PC-3 (cell line): ENCODE measurements around the gene DMBX1. TPM values are rescaled to one million over a fixed set of nuclear protein-coding genes. Genes with fewer than 3 reads are reported as not detected.

ENCODE experiments used
- ATAC-seq: fragments of 200-7000 bp; cut with Tn5 transposase; 2 replicates; pipeline ENCODE4 v1.9.1; 2020; ENCODE audit warnings: mild to moderate bottlenecking, moderate library complexity
- BruUV-seq: library from RNA; stranded (reverse); fragments of 400-500 nt; replicated peaks from 2 replicates; lab custom pipeline; 2021; lab: Mats Ljungman, UMichigan
- CTCF ChIA-PET: fragments of 300-600 bp; sonication (Branson Sonifier 250); formaldehyde crosslinking; loops from one replicate; lab custom pipeline; 2022; ENCODE audit warnings: antibody characterized with exemption; lab: Charles Lee
- POLR2A ChIA-PET: fragments of 300-600 bp; sonication (Branson Sonifier 250); formaldehyde crosslinking; loops from one replicate; lab custom pipeline; 2022; ENCODE audit warnings: antibody characterized with exemption; ENCODE audit not compliant: unreplicated experiment; lab: Charles Lee
- DNase-seq: peaks from one replicate; pipeline ENCODE4 v3.0.0-alpha.2; 2015
- H2AFZ ChIP-seq: fragments of 300-600 bp; sonication (generic); 2 replicates; pipeline ENCODE4 v1.6.0; 2016; ENCODE audit warnings: antibody characterized with exemption, low read length
- H3F3A ChIP-seq: fragments of 300-600 bp; sonication (generic); one replicate; pipeline ENCODE4 v1.6.0; 2017; ENCODE audit warnings: antibody characterized with exemption, low read length, control low read depth, mild to moderate bottlenecking; ENCODE audit not compliant: unreplicated experiment
- H3K27ac ChIP-seq: fragments of 300-600 bp; sonication (generic); 2 replicates; pipeline ENCODE4 v1.5.1; 2016; ENCODE audit warnings: mild to moderate bottlenecking, low read length
- H3K27me3 ChIP-seq: fragments of 300-600 bp; sonication (generic); 2 replicates; pipeline ENCODE4 v1.6.1; 2016; ENCODE audit warnings: low read length, mixed read lengths
- H3K36me3 ChIP-seq: fragments of 300-600 bp; sonication (generic); 2 replicates; pipeline ENCODE4 v1.6.1; 2016; ENCODE audit warnings: low read depth, mixed run types, low read length, mixed read lengths
- H3K4me1 ChIP-seq: fragments of 300-600 bp; sonication (generic); 2 replicates; pipeline ENCODE4 v1.5.1; 2016; ENCODE audit warnings: low read length; ENCODE audit not compliant: insufficient read depth
- H3K4me2 ChIP-seq: fragments of 300-600 bp; sonication (generic); 2 replicates; pipeline ENCODE4 v1.6.0; 2016; ENCODE audit warnings: low read length
- H3K4me3 ChIP-seq: fragments of 300-600 bp; sonication (generic); 2 replicates; pipeline ENCODE4 v1.5.1; 2016; ENCODE audit warnings: mild to moderate bottlenecking, low read length, mixed read lengths
- H3K79me2 ChIP-seq: fragments of 300-600 bp; sonication (generic); 2 replicates; pipeline ENCODE4 v1.6.1; 2017; ENCODE audit warnings: low read length, mixed read lengths
- H3K9ac ChIP-seq: fragments of 300-600 bp; sonication (generic); 2 replicates; pipeline ENCODE4 v1.6.0; 2016; ENCODE audit warnings: mild to moderate bottlenecking, low read length
- H3K9me2 ChIP-seq: fragments of 300-600 bp; sonication (generic); replicated peaks from 2 replicates; pipeline ENCODE4 v1.6.1; 2016; ENCODE audit warnings: mixed run types, low read length, mixed read lengths
- H3K9me3 ChIP-seq: fragments of 300-600 bp; sonication (generic); 2 replicates; pipeline ENCODE4 v1.6.1; 2016; ENCODE audit warnings: low read length, mixed read lengths
- H4K20me1 ChIP-seq: fragments of 300-600 bp; sonication (generic); 2 replicates; pipeline ENCODE4 v1.6.1; 2016; ENCODE audit warnings: low read length, mixed read lengths
- EZH2 ChIP-seq: fragments of 300-600 bp; sonication (generic); IDR thresholded peaks from one replicate; pipeline ENCODE4 v1.6.1; 2017; ENCODE audit warnings: antibody characterized with exemption, mild to moderate bottlenecking, low read length; ENCODE audit not compliant: unreplicated experiment
- EZH2phosphoT487 ChIP-seq: fragments of 300-600 bp; sonication (generic); IDR thresholded peaks from 2 replicates; pipeline ENCODE4 v1.6.1; 2018; ENCODE audit warnings: mild to moderate bottlenecking, antibody characterized with exemption, low read length, borderline replicate concordance
- intact Hi-C: fragments of 100-400 bp; cut with micrococcal nuclease; formaldehyde crosslinking; loops from 2 replicates; pipeline ENCODE4 v1.9.0; 2023
- total RNA-seq: library from RNA; depleted of rRNA; stranded (reverse); fragments of >200 nt; gene quantifications from 2 replicates; pipeline ENCODE4 v1.2.3, GENCODE V29; 2014
- TF ChIP-seq, protein P1 (sequence below): fragments of 300-600 bp; sonication (generic); conservative IDR thresholded peaks from 2 replicates; pipeline ENCODE4 v1.5.1; 2017; ENCODE audit warnings: antibody characterized with exemption, low read depth, mild to moderate bottlenecking, low read length

DMBX1 gene
- total RNA-seq, 1 experiment from 2014 or later, result 2.4 TPM

DNA sequence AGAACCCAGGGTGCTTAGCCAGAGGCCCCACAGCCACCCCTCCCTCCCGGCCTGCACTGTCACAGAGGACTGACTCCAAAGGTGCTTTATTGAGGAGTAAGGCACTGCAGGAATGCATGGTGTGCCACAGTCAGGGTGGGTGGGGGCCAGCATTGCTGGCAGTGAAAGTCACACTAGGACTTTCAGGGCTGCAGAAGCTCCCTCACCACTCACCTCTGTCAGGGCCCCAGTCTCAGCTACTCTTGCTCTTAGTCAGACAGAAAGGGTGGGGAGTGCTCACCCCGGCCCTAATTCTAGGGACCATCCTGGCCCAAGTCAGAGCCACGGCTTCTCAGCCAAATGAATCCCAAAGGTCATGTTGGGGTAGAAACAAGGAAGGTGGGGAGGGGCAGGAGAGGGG lies 42.5 kb downstream of the DMBX1 start:
- no peaks in the 10 kb centered on the region for H3K36me3 ChIP-seq
- H3K27me3 ChIP-seq, result no peaks in the 10 kb centered on the region

DNA sequence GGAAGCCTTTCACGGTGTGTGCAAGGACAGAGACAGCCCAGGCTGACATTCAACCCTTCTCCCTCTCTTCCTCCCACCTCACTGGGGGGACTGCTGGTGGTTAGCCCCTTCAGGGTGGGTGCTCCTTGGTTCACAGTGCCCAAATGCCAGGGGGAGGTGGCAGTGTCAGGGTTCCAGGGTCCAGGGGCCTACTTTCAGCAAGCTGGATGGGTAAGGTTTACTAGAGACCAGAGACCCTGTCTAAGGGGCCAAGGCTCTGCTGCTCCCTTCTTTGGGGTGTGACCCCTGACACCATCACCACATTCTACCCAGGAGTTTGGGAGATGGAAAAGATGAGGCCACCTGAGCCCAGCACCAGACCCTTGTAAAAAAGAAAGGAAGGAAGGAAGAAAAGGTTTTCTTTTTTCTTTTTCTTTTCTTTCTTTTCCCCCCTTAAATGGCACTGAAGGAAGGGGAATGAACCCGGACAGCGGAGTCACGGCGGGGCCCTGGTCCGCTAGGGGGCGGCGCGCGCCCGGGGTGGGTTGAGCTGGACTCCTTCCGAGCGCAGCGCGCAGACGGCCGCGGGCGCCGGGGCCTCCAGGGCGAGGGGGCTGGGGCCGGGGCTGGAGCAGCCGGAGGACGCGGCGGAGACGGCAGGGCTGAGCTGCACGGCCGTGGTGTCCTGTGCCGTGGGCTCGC lies 43.0 kb downstream of the DMBX1 start:
- Histone ChIP-seq H3K9me2 (no peaks in the 10 kb centered on the region), H3K4me3 (peak overlapping the region; percentile 49; the same call in 1 of the 2 replicates), H3K9ac (no peak overlapping the region), H2AFZ (no peak overlapping the region), H3K9me3 (no peaks in the 10 kb centered on the region), H3K79me2 (no peaks in the 10 kb centered on the region), H3K4me2 (peak overlapping the region; percentile 76), H3K27me3 (no peaks in the 10 kb centered on the region), H3K4me1 (peaks cover 11% of the 10 kb centered on the region; the same call in 1 of the 2 replicates), H3F3A (no peaks in the 10 kb centered on the region), H3K27ac (no peak overlapping the region), H3K36me3 (no peaks in the 10 kb centered on the region), H4K20me1 (no peaks in the 10 kb centered on the region)
- ATAC-seq (peak; percentile 50), DNase-seq (peak; percentile 55)
- TF ChIP-seq EZH2, result no peak
- TF ChIP-seq, protein P1, sequence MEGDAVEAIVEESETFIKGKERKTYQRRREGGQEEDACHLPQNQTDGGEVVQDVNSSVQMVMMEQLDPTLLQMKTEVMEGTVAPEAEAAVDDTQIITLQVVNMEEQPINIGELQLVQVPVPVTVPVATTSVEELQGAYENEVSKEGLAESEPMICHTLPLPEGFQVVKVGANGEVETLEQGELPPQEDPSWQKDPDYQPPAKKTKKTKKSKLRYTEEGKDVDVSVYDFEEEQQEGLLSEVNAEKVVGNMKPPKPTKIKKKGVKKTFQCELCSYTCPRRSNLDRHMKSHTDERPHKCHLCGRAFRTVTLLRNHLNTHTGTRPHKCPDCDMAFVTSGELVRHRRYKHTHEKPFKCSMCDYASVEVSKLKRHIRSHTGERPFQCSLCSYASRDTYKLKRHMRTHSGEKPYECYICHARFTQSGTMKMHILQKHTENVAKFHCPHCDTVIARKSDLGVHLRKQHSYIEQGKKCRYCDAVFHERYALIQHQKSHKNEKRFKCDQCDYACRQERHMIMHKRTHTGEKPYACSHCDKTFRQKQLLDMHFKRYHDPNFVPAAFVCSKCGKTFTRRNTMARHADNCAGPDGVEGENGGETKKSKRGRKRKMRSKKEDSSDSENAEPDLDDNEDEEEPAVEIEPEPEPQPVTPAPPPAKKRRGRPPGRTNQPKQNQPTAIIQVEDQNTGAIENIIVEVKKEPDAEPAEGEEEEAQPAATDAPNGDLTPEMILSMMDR, result peak; percentile 76
- ChIA-PET CTCF (interaction anchor here (0.7 kb wide), 1 partner anchor 95 kb away, joined by 8 read pairs; no protein-coding TSS in a partner anchor), POLR2A (no interaction called here)
- BruUV-seq, result no TSS peak
- intact Hi-C loops, result no loop called here

More for the DNA sequence above, 42.5 kb downstream of the DMBX1 start:
- Histone ChIP-seq H2AFZ (no peak overlapping the region), H3K27ac (no peak overlapping the region), H3K9ac (no peak overlapping the region), H4K20me1 (no peaks in the 10 kb centered on the region), H3F3A (no peaks in the 10 kb centered on the region), H3K9me3 (no peaks in the 10 kb centered on the region), H3K4me1 (peaks cover 11% of the 10 kb centered on the region; the same call in 1 of the 2 replicates), H3K4me2 (no peak overlapping the region), H3K79me2 (no peaks in the 10 kb centered on the region), H3K4me3 (no peak overlapping the region), H3K9me2 (no peaks in the 10 kb centered on the region)
- CTCF ChIA-PET, result no interaction called here
- DNase-seq, result no peak
- POLR2A ChIA-PET, result no interaction called here
- no peak for ATAC-seq
- TF ChIP-seq EZH2 (no peak), EZH2phosphoT487 (no peak)
- TF ChIP-seq, protein P1, result no peak
- BruUV-seq, result no TSS peak
- intact Hi-C loops, result no loop called here
